HepG2 (cell line): ENCODE results near the gene LARP1. TPM values are rescaled to one million over a fixed set of nuclear protein-coding genes. Genes with fewer than 3 reads are reported as not detected.

ENCODE experiments used
- EHMT2 ChIP-seq: fragments of 200-600 bp; sonication (generic); IDR thresholded peaks from 2 replicates; pipeline ENCODE4 v1.7.0; 2017; ENCODE audit warnings: antibody characterized with exemption, low read depth, low read length, borderline replicate concordance
- HNF4G ChIP-seq, 2 experiments: sonication (generic) in 1 of 2; formaldehyde crosslinking in 1 of 2; IDR thresholded peaks; 2 replicates each; pipeline versions ENCODE4 v1.4.0 to v1.6.1; 2011 to 2020; ENCODE audit warnings: borderline replicate concordance in 2 of 2, low read depth in 2 of 2, mild to moderate bottlenecking in 2 of 2, low read length in 1 of 2, missing genetic modification reagents in 1 of 2, moderate library complexity in 1 of 2
- MAFK ChIP-seq, 2 experiments: IDR thresholded peaks in 1 of 2; conservative IDR thresholded peaks in 1 of 2; 2 replicates each; pipeline ENCODE4 v1.6.1; 2011; ENCODE audit warnings: improper control_type of control experiment in 2 of 2, low read length in 2 of 2
- U2AF2 ChIP-seq: fragments of 200-400 bp; formaldehyde crosslinking; IDR thresholded peaks from 2 replicates; pipeline ENCODE4 v1.6.1; 2017; ENCODE audit warnings: low read depth, mild to moderate bottlenecking, low read length
- ZNF292 ChIP-seq: sonication (generic); formaldehyde crosslinking; IDR thresholded peaks from 2 replicates; pipeline ENCODE4 v1.8.1; 2022; ENCODE audit warnings: mild to moderate bottlenecking, low read depth, missing genetic modification reagents, borderline replicate concordance
- ZNF343 ChIP-seq: sonication (generic); formaldehyde crosslinking; IDR thresholded peaks from 2 replicates; pipeline ENCODE4 v1.4.0; 2020; ENCODE audit warnings: mild to moderate bottlenecking, missing genetic modification reagents
- ZNF563 ChIP-seq: sonication (generic); formaldehyde crosslinking; IDR thresholded peaks from 2 replicates; pipeline ENCODE4 v1.8.0; 2022; ENCODE audit warnings: mild to moderate bottlenecking, moderate library complexity, missing genetic modification reagents
- ZNF614 ChIP-seq: IDR thresholded peaks from 2 replicates; pipeline ENCODE4 v1.6.1; 2018; ENCODE audit warnings: missing biosample characterization, missing genetic modification reagents, inconsistent platforms, borderline replicate concordance
- polyA plus RNA-seq, 8 experiments: library from polyadenylated mRNA; depleted of rRNA in 3 of 8; stranded (reverse) in 7 of 8; unstranded in 1 of 8; fragments of >200 nt; fragmentation: Illumina TruSeq in 4 of 8; extraction: Trizol in 4 of 8; gene quantifications; 2 replicates each; pipeline versions ENCODE4 v1.2.1 to v1.2.3, GENCODE V29; 2011 to 2016; ENCODE audit warnings: low read depth in 4 of 8, missing spikeins in 1 of 8, mixed read lengths in 1 of 8; ENCODE audit not compliant: insufficient read depth in 1 of 8
- total RNA-seq, 5 experiments: library from RNA; depleted of rRNA; stranded (reverse); fragments of >200 nt; fragmentation: Illumina TruSeq; extraction: Trizol; gene quantifications; 2 replicates each; pipeline ENCODE4 v1.2.3, GENCODE V29; 2016; ENCODE audit warnings: low read depth in 1 of 5
- TF ChIP-seq, protein P1 (sequence below): sonication (generic); formaldehyde crosslinking; IDR thresholded peaks from 2 replicates; pipeline ENCODE4 v1.5.0; 2020; ENCODE audit warnings: mild to moderate bottlenecking, missing genetic modification reagents, moderate library complexity
- TF ChIP-seq, protein P2 (sequence below): sonication (generic); formaldehyde crosslinking; IDR thresholded peaks from 2 replicates; pipeline ENCODE4 v1.4.0; 2020; ENCODE audit warnings: mild to moderate bottlenecking, missing genetic modification reagents
- TF ChIP-seq, protein P3 (sequence below): IDR thresholded peaks from 2 replicates; pipeline ENCODE4 v1.6.1; 2016; ENCODE audit warnings: low read depth, borderline replicate concordance
- TF ChIP-seq, protein P4 (sequence below): IDR thresholded peaks from 2 replicates; pipeline ENCODE4 v1.6.1; 2016
- TF ChIP-seq, protein P5 (sequence below): IDR thresholded peaks from 2 replicates; pipeline ENCODE4 v1.6.1; 2018; ENCODE audit warnings: missing genetic modification reagents
- TF ChIP-seq, protein P6 (sequence below): IDR thresholded peaks from 2 replicates; pipeline ENCODE4 v1.4.0; 2020; ENCODE audit warnings: mild to moderate bottlenecking, missing genetic modification reagents
- TF ChIP-seq, protein P7 (sequence below): sonication (generic); formaldehyde crosslinking; IDR thresholded peaks from 2 replicates; pipeline ENCODE4 v1.4.0; 2020; ENCODE audit warnings: mild to moderate bottlenecking, missing genetic modification reagents

LARP1 gene
- total and polyA plus RNA-seq, 2 of the 13 experiments (the other 11 are each of a cell fraction or from before 2014, with no cell fraction given): 45.2 to 61.4 TPM

DNA sequence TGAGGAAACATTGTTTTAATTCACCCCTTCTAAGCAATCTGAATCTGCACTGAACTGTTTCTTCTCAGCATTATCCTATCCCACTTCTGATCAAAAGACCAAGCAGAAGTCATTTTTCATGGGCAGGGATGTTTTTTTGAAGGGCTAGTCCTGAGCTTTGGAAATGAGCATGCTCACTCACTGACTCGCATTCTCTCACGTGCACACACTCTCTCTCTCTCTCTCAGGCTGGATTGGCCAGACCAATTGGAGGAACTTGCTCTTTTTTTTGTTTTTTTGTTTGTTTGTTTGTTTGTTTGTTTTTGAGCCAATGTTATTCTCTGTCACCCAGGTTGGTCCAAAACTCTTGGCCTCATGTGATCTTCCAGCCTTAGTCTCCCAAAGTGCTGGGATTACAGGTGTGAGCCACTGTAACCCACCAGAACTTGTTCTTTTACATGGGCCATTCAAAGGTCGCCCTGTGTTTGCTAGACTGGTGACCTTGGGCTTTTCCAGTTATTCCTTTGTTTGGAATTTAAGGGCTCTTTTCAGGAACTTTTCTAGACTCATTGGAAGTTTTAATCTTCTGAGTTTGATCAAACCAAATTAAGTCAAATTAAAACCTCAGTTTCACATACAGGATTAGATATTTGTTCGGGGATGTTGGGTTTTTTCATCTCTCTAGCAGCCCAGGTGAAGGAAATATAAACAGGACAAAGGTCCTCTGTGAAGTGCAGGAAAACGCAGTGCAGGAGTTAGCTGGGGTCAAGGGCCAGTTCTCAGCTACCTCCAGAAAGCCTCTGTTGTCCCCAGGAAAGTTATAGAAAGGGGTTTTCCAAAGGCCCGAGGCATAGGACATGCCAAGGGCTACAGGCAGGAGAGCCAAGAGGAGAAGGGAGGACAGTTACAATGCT, 82.1 kb downstream of the LARP1 start (continued):
- peak; percentile 23; the same call in 1 of the 2 replicates for TF ChIP-seq HNF4G (IDR thresholded peaks at IDR 0.05; ENCODE audit: borderline replicate concordance, low read depth, low read length)
- peak; percentile 69; the same call in 1 of the 2 replicates for TF ChIP-seq HNF4G (CRISPR knock-in tag; IDR thresholded peaks at IDR 0.05; ENCODE audit: borderline replicate concordance, low read depth)
- no peak for TF ChIP-seq ZNF292 (CRISPR knock-in tag)
- TF ChIP-seq, protein P1, sequence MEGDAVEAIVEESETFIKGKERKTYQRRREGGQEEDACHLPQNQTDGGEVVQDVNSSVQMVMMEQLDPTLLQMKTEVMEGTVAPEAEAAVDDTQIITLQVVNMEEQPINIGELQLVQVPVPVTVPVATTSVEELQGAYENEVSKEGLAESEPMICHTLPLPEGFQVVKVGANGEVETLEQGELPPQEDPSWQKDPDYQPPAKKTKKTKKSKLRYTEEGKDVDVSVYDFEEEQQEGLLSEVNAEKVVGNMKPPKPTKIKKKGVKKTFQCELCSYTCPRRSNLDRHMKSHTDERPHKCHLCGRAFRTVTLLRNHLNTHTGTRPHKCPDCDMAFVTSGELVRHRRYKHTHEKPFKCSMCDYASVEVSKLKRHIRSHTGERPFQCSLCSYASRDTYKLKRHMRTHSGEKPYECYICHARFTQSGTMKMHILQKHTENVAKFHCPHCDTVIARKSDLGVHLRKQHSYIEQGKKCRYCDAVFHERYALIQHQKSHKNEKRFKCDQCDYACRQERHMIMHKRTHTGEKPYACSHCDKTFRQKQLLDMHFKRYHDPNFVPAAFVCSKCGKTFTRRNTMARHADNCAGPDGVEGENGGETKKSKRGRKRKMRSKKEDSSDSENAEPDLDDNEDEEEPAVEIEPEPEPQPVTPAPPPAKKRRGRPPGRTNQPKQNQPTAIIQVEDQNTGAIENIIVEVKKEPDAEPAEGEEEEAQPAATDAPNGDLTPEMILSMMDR: no peak
- no peak for TF ChIP-seq ZNF343
- no peak for TF ChIP-seq EHMT2
- TF ChIP-seq U2AF2: no peak
- no peak for TF ChIP-seq ZNF614
- TF ChIP-seq, protein P2, sequence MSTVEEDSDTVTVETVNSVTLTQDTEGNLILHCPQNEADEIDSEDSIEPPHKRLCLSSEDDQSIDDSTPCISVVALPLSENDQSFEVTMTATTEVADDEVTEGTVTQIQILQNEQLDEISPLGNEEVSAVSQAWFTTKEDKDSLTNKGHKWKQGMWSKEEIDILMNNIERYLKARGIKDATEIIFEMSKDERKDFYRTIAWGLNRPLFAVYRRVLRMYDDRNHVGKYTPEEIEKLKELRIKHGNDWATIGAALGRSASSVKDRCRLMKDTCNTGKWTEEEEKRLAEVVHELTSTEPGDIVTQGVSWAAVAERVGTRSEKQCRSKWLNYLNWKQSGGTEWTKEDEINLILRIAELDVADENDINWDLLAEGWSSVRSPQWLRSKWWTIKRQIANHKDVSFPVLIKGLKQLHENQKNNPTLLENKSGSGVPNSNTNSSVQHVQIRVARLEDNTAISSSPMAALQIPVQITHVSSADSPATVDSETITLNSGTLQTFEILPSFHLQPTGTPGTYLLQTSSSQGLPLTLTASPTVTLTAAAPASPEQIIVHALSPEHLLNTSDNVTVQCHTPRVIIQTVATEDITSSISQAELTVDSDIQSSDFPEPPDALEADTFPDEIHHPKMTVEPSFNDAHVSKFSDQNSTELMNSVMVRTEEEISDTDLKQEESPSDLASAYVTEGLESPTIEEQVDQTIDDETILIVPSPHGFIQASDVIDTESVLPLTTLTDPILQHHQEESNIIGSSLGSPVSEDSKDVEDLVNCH (CRISPR knock-in tag): no peak
- no peak for TF ChIP-seq MAFK (conservative IDR thresholded peaks at IDR 0.05 in 1 of 2, IDR thresholded peaks at IDR 0.05 in 1 of 2; ENCODE audit: low read length in 2 of 2)
- TF ChIP-seq, protein P3, sequence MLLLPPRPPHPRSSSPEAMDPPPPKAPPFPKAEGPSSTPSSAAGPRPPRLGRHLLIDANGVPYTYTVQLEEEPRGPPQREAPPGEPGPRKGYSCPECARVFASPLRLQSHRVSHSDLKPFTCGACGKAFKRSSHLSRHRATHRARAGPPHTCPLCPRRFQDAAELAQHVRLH (CRISPR knock-in tag): 0 out of 2 replicates have a peak, but pooled peaks have one; percentile 38
- TF ChIP-seq, protein P4, sequence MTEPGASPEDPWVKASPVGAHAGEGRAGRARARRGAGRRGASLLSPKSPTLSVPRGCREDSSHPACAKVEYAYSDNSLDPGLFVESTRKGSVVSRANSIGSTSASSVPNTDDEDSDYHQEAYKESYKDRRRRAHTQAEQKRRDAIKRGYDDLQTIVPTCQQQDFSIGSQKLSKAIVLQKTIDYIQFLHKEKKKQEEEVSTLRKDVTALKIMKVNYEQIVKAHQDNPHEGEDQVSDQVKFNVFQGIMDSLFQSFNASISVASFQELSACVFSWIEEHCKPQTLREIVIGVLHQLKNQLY (CRISPR knock-in tag): no peak; the same call in 1 of the 2 replicates
- TF ChIP-seq, protein P5, sequence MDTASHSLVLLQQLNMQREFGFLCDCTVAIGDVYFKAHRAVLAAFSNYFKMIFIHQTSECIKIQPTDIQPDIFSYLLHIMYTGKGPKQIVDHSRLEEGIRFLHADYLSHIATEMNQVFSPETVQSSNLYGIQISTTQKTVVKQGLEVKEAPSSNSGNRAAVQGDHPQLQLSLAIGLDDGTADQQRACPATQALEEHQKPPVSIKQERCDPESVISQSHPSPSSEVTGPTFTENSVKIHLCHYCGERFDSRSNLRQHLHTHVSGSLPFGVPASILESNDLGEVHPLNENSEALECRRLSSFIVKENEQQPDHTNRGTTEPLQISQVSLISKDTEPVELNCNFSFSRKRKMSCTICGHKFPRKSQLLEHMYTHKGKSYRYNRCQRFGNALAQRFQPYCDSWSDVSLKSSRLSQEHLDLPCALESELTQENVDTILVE (CRISPR knock-in tag): no peak
- TF ChIP-seq, protein P6, sequence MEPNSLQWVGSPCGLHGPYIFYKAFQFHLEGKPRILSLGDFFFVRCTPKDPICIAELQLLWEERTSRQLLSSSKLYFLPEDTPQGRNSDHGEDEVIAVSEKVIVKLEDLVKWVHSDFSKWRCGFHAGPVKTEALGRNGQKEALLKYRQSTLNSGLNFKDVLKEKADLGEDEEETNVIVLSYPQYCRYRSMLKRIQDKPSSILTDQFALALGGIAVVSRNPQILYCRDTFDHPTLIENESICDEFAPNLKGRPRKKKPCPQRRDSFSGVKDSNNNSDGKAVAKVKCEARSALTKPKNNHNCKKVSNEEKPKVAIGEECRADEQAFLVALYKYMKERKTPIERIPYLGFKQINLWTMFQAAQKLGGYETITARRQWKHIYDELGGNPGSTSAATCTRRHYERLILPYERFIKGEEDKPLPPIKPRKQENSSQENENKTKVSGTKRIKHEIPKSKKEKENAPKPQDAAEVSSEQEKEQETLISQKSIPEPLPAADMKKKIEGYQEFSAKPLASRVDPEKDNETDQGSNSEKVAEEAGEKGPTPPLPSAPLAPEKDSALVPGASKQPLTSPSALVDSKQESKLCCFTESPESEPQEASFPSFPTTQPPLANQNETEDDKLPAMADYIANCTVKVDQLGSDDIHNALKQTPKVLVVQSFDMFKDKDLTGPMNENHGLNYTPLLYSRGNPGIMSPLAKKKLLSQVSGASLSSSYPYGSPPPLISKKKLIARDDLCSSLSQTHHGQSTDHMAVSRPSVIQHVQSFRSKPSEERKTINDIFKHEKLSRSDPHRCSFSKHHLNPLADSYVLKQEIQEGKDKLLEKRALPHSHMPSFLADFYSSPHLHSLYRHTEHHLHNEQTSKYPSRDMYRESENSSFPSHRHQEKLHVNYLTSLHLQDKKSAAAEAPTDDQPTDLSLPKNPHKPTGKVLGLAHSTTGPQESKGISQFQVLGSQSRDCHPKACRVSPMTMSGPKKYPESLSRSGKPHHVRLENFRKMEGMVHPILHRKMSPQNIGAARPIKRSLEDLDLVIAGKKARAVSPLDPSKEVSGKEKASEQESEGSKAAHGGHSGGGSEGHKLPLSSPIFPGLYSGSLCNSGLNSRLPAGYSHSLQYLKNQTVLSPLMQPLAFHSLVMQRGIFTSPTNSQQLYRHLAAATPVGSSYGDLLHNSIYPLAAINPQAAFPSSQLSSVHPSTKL (CRISPR knock-in tag): peak; percentile 68
- no peak for TF ChIP-seq ZNF563
- TF ChIP-seq, protein P7, sequence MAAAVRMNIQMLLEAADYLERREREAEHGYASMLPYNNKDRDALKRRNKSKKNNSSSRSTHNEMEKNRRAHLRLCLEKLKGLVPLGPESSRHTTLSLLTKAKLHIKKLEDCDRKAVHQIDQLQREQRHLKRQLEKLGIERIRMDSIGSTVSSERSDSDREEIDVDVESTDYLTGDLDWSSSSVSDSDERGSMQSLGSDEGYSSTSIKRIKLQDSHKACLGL (CRISPR knock-in tag): no peak
